T-helper 2 cell treated with Interferon-gamma antibody and Interleukin-4, amounts not matched to agents 100 ng/mL and 5 ng/mL, for 36 hours (primary cell): ENCODE data around the gene SMIM9. TPM values are rescaled to one million over a fixed set of nuclear protein-coding genes. Genes with fewer than 3 reads are reported as not detected.

ENCODE experiments used
- intact Hi-C: fragments of 100-400 bp; cut with micrococcal nuclease; formaldehyde crosslinking; loops from one replicate; pipeline ENCODE4 v1.15.1; 2023
- total RNA-seq: library from RNA; stranded (reverse); gene quantifications from 2 replicates; pipeline ENCODE4 v1.2.3, GENCODE V29; 2022

SMIM9 gene
- total RNA-seq, 1 donor from 2014 or later: not detected

GRCh38 chrX:154784149-154784995 is 50.1 kb downstream of the SMIM9 start:
- intact Hi-C loops: no loop called here

GRCh38 chrX:154780968-154781367 is 53.5 kb downstream of the SMIM9 start:
- intact Hi-C loops: no loop called here

GRCh38 chrX:154779261-154779660 is 55.2 kb downstream of the SMIM9 start:
- intact Hi-C loops: no loop called here

- intact Hi-C loops: no loop called here
Measured at GRCh38 chrX:154776753-154777152, 57.7 kb downstream of the SMIM9 start.

GRCh38 chrX:154775419-154776349 is 58.8 kb downstream of the SMIM9 start:
- intact Hi-C loops: no loop called here

GRCh38 chrX:154774622-154775021 is 59.8 kb downstream of the SMIM9 start:
- intact Hi-C loops: no loop called here

Other genes starting within 250 kb of the SMIM9 start
- not detected in 2 replicates for gene CTAG1A, start 249.5 kb downstream of the SMIM9 start, total RNA-seq
- gene CTAG1B, start 215.4 kb downstream of the SMIM9 start, total RNA-seq: not detected in 2 replicates
- gene CTAG2, start 181.1 kb downstream of the SMIM9 start, total RNA-seq: not detected in 2 replicates
- 8.6 and 9.4 TPM in 2 replicates for gene GAB3, start 83.6 kb downstream of the SMIM9 start, total RNA-seq
- 101 and 102 TPM in 2 replicates for gene DKC1, start 71.8 kb downstream of the SMIM9 start, total RNA-seq
- gene MPP1, start 29.2 kb downstream of the SMIM9 start, total RNA-seq: 54.4 and 55.4 TPM in 2 replicates
- gene F8A1, start 51.7 kb upstream of the SMIM9 start, total RNA-seq: 20.3 and 24.4 TPM in 2 replicates
- 4.7 and 5.1 TPM in 2 replicates for gene F8, start 188.1 kb upstream of the SMIM9 start, total RNA-seq
- gene FUNDC2, start 192.2 kb upstream of the SMIM9 start, total RNA-seq: 51.2 and 54.4 TPM in 2 replicates
- gene CMC4, start 236.5 kb upstream of the SMIM9 start, total RNA-seq: 4.8 and 6.3 TPM in 2 replicates
- 12.1 and 15.0 TPM in 2 replicates for gene MTCP1, start 236.5 kb upstream of the SMIM9 start, total RNA-seq
- gene BRCC3, start 236.8 kb upstream of the SMIM9 start, total RNA-seq: 30.3 and 32.8 TPM in 2 replicates